ENCODE results near the gene NEK5. TPM values are rescaled to one million over a fixed set of nuclear protein-coding genes. Genes with fewer than 3 reads are reported as not detected.

Gene NEK5
- total and polyA plus RNA-seq, 2 of the 8 experiments (the other 6 are each of a cell fraction or from before 2014, with no cell fraction given) = 0.12 to 0.35 TPM

GRCh38 chr13:51997641-51998330 lies 131.1 kb downstream of the NEK5 start:
- CTCF ChIA-PET (ENCODE audit: partially characterized antibody) = interaction anchor here (1.0 to 3.2 kb wide), 7 partner anchors 11 to 130 kb away, joined by 3 to 16 read pairs (median 6); no protein-coding TSS in a partner anchor
- WGBS, 2 experiments (ENCODE audit: extremely low coverage in 1 of 2, insufficient coverage in 1 of 2, insufficient read length in 1 of 2, insufficient replicate concordance in 2 of 2, low coverage in 1 of 2, low lambda C conversion rate in 2 of 2, missing lambda C conversion rate in 1 of 2) = 75% methylated on average over 8 of the region's 8 CpGs; no CpG with 5 or more reads in 1 of the 2 experiments
- FAIRE-seq = peak; percentile 42
- H3K23me2 ChIP-seq (ENCODE audit: low read depth, low read length) = peaks cover 2% of the 10 kb centered on the region; the same call in 1 of the 2 replicates
- H3K36me3 ChIP-seq (ENCODE audit: control insufficient read depth in 2 of 4, insufficient read depth in 4 of 4, low read length in 3 of 4) = no peaks in the 10 kb centered on the region
- H4K5ac ChIP-seq (ENCODE audit: insufficient read length, low read depth, low read length) = no peak overlapping the region
- H3K4ac ChIP-seq (replicated peaks; ENCODE audit: insufficient read length, low read depth, low read length) = no peak overlapping the region
- H2BK120ac ChIP-seq (replicated peaks; ENCODE audit: low read depth, low read length) = no peak overlapping the region
- H3K9me3 ChIP-seq (ENCODE audit: insufficient read depth in 2 of 2, low read depth in 1 of 2, low read length in 1 of 2) = no peaks in the 10 kb centered on the region
- H3K4me3 ChIP-seq (ENCODE audit: extremely low read depth in 1 of 4, insufficient read depth in 2 of 4, low read depth in 3 of 4, low read length in 4 of 4) = no peak overlapping the region
- H4K91ac ChIP-seq (replicated peaks; ENCODE audit: insufficient read length, low read length) = no peak overlapping the region
- H2AK5ac ChIP-seq (ENCODE audit: low read depth, low read length) = no peak overlapping the region
- no peak overlapping the region for H3K23ac ChIP-seq (ENCODE audit: insufficient read length)
- TF ChIP-seq CREB1 (IDR thresholded peaks at IDR 0.05) (no peak), TEAD4 (IDR thresholded peaks at IDR 0.05; ENCODE audit: low read depth, low read length) (peak; percentile 79)
- peak overlapping the region in 1 of 2 experiments; percentile 43; a peak in 3 of 4 replicates for H3K4me2 ChIP-seq (ENCODE audit: insufficient read depth in 1 of 2, low read depth in 2 of 2, low read length in 2 of 2)
- H3K56ac ChIP-seq (replicated peaks; ENCODE audit: insufficient read length, low read depth, low read length) = no peak overlapping the region
- no peak overlapping the region for H2BK12ac ChIP-seq (ENCODE audit: low read depth, low read length)
- 0 out of 2 replicates have a peak, but pooled peaks cover 3% of the 10 kb centered on the region for H3K79me1 ChIP-seq (ENCODE audit: low read depth, low read length)
- peak overlapping the region; percentile 7; the same call in 1 of the 2 replicates for H2BK15ac ChIP-seq (ENCODE audit: low read length)
- H3K18ac ChIP-seq (ENCODE audit: extremely low read depth, low read length) = no peak overlapping the region
- no peak overlapping the region for H3K27ac ChIP-seq (ENCODE audit: low read depth, low read length)
- no peak overlapping the region for H2AFZ ChIP-seq (ENCODE audit: low read length)
- no peak overlapping the region for H2BK5ac ChIP-seq (ENCODE audit: low read depth, low read length)
- POLR2A ChIA-PET (ENCODE audit: partially characterized antibody) = interaction anchor here (1.5 kb wide), 2 partner anchors 14 to 29 kb away, joined by 4 to 7 read pairs; partner anchors contain the start of genes ALG11 and ATP7B
- H4K8ac ChIP-seq (ENCODE audit: extremely low read depth, insufficient read depth, low read length) = no peak overlapping the region
- H4K20me1 ChIP-seq (replicated peaks in 1 of 2; ENCODE audit: control insufficient read depth in 1 of 2, insufficient read depth in 2 of 2, low read length in 2 of 2) = no peaks in the 10 kb centered on the region
- no peaks in the 10 kb centered on the region for H3K79me2 ChIP-seq (ENCODE audit: control insufficient read depth in 1 of 2, insufficient read depth in 2 of 2, low read length in 2 of 2)
- no peak for DNase-seq (ENCODE audit: low read depth in 1 of 2, low spot score in 2 of 2)
- H2BK20ac ChIP-seq (ENCODE audit: low read length) = 0 out of 2 replicates have a peak overlapping the region, but pooled peaks have one; percentile 9
- H3K9ac ChIP-seq (replicated peaks in 1 of 4; ENCODE audit: extremely low read depth in 1 of 4, low read depth in 3 of 4, low read length in 3 of 4) = no peak overlapping the region
- peaks cover 0 to 19% (median 14%) of the 10 kb centered on the region in 4 experiments; a peak in 5 of 7 replicates for H3K4me1 ChIP-seq (replicated peaks in 1 of 4; ENCODE audit: control insufficient read depth in 3 of 4, insufficient read depth in 4 of 4, low read length in 3 of 4)
- H3K14ac ChIP-seq (ENCODE audit: insufficient read length) = no peak overlapping the region
- H3K27me3 ChIP-seq (replicated peaks in 1 of 4; ENCODE audit: control insufficient read depth in 3 of 4, extremely low read depth in 1 of 4, insufficient read depth in 3 of 4, low read length in 3 of 4) = no peaks in the 10 kb centered on the region; a peak in 1 of 7 replicates

Measured in H1 (cell line).